Stimulated activated CD4-positive, alpha-beta T cell treated with anti-CD3 and anti-CD28 coated beads, Interleukin-1b, Interleukin-23, amount 100 ng/mL, for 24 hours (primary cell): Measurements from ENCODE around the gene DENND4A.
"Not testable (repeated sequence)": the region's sequence is repeated elsewhere in the genome, so short reads cannot be mapped to it uniquely, and the experiment has no call there.

Source experiments
- DNase-seq, 4 experiments: peaks; one replicate each; pipeline ENCODE4 v3.0.0-alpha.2; 2020; ENCODE audit warnings: low read depth in 4 of 4, low spot score in 1 of 4

Gene DENND4A

GRCh38 chr15:65761210-65761926 lies 30.7 kb downstream of the DENND4A start:
- no peak for DNase-seq

- DNase-seq, result no peak
Measured at GRCh38 chr15:65759441-65759840, 32.7 kb downstream of the DENND4A start.

- no peak for DNase-seq
Measured at GRCh38 chr15:65758242-65758641, 33.9 kb downstream of the DENND4A start.

GRCh38 chr15:65757256-65757655 lies 34.8 kb downstream of the DENND4A start:
- no peak for DNase-seq

- no peak for DNase-seq
Measured at GRCh38 chr15:65752151-65752700, 39.9 kb downstream of the DENND4A start.

GRCh38 chr15:65751431-65751830 lies 40.7 kb downstream of the DENND4A start:
- DNase-seq, result no peak

GRCh38 chr15:65747265-65747664 lies 44.8 kb downstream of the DENND4A start:
- no peak for DNase-seq

GRCh38 chr15:65743637-65744252 lies 48.3 kb downstream of the DENND4A start:
- DNase-seq, result no peak

GRCh38 chr15:65740148-65740547 lies 51.9 kb downstream of the DENND4A start:
- DNase-seq, result no peak

GRCh38 chr15:65738649-65739048 lies 53.4 kb downstream of the DENND4A start:
- DNase-seq, result no peak

GRCh38 chr15:65733599-65733998 lies 58.5 kb downstream of the DENND4A start:
- not testable (repeated sequence) for DNase-seq

GRCh38 chr15:65732698-65733097 lies 59.4 kb downstream of the DENND4A start:
- DNase-seq, result no peak

- no peak for DNase-seq
Measured at GRCh38 chr15:65731926-65732325, 60.2 kb downstream of the DENND4A start.

- DNase-seq, result no peak
Measured at GRCh38 chr15:65730549-65731172, 61.4 kb downstream of the DENND4A start.

- DNase-seq, result no peak
Measured at GRCh38 chr15:65724464-65725215, 67.5 kb downstream of the DENND4A start.

- DNase-seq, result no peak
Measured at GRCh38 chr15:65723876-65724275, 68.2 kb downstream of the DENND4A start.

- DNase-seq, result no peak
Measured at GRCh38 chr15:65722191-65722590, 69.9 kb downstream of the DENND4A start.

- no peak for DNase-seq
Measured at GRCh38 chr15:65712415-65712814, 79.7 kb downstream of the DENND4A start.

- no peak for DNase-seq
Measured at GRCh38 chr15:65695081-65695480, 97.0 kb downstream of the DENND4A start.

- no peak for DNase-seq
Measured at GRCh38 chr15:65690778-65691177, 101.3 kb downstream of the DENND4A start.

GRCh38 chr15:65690173-65690572 lies 101.9 kb downstream of the DENND4A start:
- no peak for DNase-seq
